Stomach (tissue), 9 donors: ENCODE data around the gene NUBPL. TPM values are rescaled to one million over a fixed set of nuclear protein-coding genes. Genes with fewer than 3 reads are reported as not detected.

Experiments
- DNase-seq, 2 donors: peaks; one replicate each; pipeline versions ENCODE4 v3.0.0 to v3.0.0-alpha.2; 2013 to 2019
- H3K27ac ChIP-seq, 5 donors: fragments of 200-600 bp in 4 of 5; sonication (generic) in 4 of 5; one replicate each; pipeline ENCODE4 v1.5.1; 2013 to 2019; ENCODE audit warnings: mild to moderate bottlenecking in 1 of 5, moderate library complexity in 1 of 5
- H3K27me3 ChIP-seq, 3 donors: fragments of 200-600 bp; sonication (generic); one replicate each; pipeline ENCODE4 v1.5.1; 2017 to 2019; ENCODE audit warnings: mixed run types in 1 of 3
- H3K36me3 ChIP-seq, 4 donors: fragments of 200-600 bp; sonication (generic); 1 replicate in 3 of 4; 2 replicates in 1 of 4; pipeline ENCODE4 v1.5.1; 2016 to 2019
- H3K4me1 ChIP-seq, 4 donors: fragments of 200-600 bp; sonication (generic); one replicate each; pipeline ENCODE4 v1.5.1; 2016 to 2019
- H3K4me3 ChIP-seq, 4 donors: fragments of 200-600 bp; sonication (generic) in 3 of 4; one replicate each; pipeline ENCODE4 v1.5.1; 2016 to 2019; ENCODE audit warnings: mild to moderate bottlenecking in 1 of 4
- H3K9me3 ChIP-seq, 4 donors: fragments of 200-600 bp; sonication (generic); one replicate each; pipeline ENCODE4 v1.5.1; 2016 to 2019
- EP300 ChIP-seq: sonication (generic); formaldehyde crosslinking; IDR thresholded peaks from one replicate; pipeline ENCODE4 v1.6.1; 2017; ENCODE audit warnings: antibody characterized with exemption
- POLR2A ChIP-seq, 4 donors: fragments of 450-650 bp; IDR thresholded peaks; one replicate each; pipeline ENCODE4 v1.6.1; 2016; ENCODE audit warnings: antibody characterized with exemption in 4 of 4, control low read depth in 2 of 4, mild to moderate bottlenecking in 1 of 4, moderate library complexity in 1 of 4
- POLR2AphosphoS5 ChIP-seq, 3 donors: sonication (generic); formaldehyde crosslinking; IDR thresholded peaks; one replicate each; pipeline ENCODE4 v1.6.1; 2016; ENCODE audit warnings: antibody characterized with exemption in 3 of 3
- WGBS, 5 donors: extraction: QIAGEN DNeasy Blood & Tissue Kit in 3 of 5; methylation state at CpG; one replicate each; pipeline versions ENCODE4 v1.1.5 to v1.1.7; 2013 to 2018; 5-methylcytosine and 5-hydroxymethylcytosine counted together
- intact Hi-C: fragments of 100-400 bp; cut with DNase I; formaldehyde crosslinking; loops from one replicate; pipeline ENCODE4 v1.15.1; 2023; ENCODE audit warnings: low total_unique reads
- polyA plus RNA-seq, 3 donors: library from polyadenylated mRNA; stranded (reverse); fragments of 200-250 nt; gene quantifications; one replicate each; pipeline ENCODE4 v1.2.3, GENCODE V29; 2013
- total RNA-seq, 5 donors: library from RNA; depleted of rRNA; stranded (reverse); fragments of >200 nt; gene quantifications; one replicate each; pipeline versions ENCODE4 v1.1.0 to v1.2.3, GENCODE V29; 2014 to 2016
- TF ChIP-seq, protein P1 (sequence below), 7 experiments: fragments of 450-650 bp in 4 of 7; fragments of 200-600 bp in 3 of 7; sonication (generic) in 3 of 7; IDR thresholded peaks; one replicate each; pipeline ENCODE4 v1.5.1; 2016 to 2019; ENCODE audit warnings: antibody characterized with exemption in 7 of 7, control low read depth in 2 of 7, mild to moderate bottlenecking in 1 of 7
- donor health status: healthy with polysubstance abuse.
- donor health status: Bipolar disorder and iron deficiency.
- donor health status: healthy.

The NUBPL gene
- total and polyA plus RNA-seq, 8 donors: 0.58 to 25.7 (median 5.0) TPM

DNA sequence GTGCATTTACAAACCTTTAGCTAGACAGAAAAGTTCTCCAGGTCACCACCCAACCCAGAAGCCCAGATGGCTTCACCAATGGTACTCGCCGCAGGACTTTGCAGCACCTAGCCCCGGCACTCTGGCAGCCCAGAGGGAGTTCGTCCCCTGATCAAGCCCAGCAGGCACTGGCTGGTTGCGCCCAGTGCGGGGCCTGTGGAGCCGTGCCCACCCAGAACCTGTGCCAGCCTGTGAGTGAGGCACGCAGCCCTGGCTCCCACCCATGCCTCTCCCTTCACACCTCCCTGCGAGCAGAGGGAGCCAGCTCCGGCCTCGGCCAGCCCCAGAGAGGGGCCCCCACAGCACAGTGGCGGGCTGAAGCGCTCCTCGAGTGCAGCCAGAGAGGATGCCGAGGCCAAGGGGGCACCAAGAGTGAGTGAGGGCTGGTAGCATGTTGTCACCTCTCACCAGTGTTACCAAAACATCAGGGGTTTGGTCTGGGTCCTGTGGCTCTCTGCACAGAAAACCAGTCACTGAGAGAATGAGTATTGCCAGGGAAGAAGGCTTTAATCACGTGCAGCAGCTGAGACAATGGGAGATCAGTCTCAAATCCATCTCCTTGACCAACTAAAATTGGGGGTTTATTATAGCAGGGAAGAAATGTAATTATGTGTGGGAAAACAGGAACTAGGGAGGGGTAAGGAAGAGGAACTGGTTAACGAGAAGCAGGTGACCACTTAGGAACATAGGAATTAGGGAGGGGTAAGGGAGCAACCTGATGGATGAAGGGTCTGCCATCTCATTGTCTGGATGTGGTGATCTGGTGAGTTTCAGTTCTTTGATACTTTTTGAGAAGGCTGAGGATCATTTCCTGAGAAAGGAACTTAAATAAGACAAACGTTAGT lies 151.3 kb downstream of the NUBPL start:
- intact Hi-C loops: no loop called here
- no peaks in the 10 kb centered on the region for H3K4me1 ChIP-seq
- 88 to 94% (median 93%) methylated on average over 13 to 18 of the region's 18 CpGs for WGBS, 5 donors
- no peak for DNase-seq
- H3K36me3 ChIP-seq: peaks cover 0 to 20% (median 4%) of the 10 kb centered on the region in 4 donors
- no peaks in the 10 kb centered on the region for H3K27me3 ChIP-seq
- H3K27ac ChIP-seq: no peak overlapping the region
- TF ChIP-seq, protein P1, sequence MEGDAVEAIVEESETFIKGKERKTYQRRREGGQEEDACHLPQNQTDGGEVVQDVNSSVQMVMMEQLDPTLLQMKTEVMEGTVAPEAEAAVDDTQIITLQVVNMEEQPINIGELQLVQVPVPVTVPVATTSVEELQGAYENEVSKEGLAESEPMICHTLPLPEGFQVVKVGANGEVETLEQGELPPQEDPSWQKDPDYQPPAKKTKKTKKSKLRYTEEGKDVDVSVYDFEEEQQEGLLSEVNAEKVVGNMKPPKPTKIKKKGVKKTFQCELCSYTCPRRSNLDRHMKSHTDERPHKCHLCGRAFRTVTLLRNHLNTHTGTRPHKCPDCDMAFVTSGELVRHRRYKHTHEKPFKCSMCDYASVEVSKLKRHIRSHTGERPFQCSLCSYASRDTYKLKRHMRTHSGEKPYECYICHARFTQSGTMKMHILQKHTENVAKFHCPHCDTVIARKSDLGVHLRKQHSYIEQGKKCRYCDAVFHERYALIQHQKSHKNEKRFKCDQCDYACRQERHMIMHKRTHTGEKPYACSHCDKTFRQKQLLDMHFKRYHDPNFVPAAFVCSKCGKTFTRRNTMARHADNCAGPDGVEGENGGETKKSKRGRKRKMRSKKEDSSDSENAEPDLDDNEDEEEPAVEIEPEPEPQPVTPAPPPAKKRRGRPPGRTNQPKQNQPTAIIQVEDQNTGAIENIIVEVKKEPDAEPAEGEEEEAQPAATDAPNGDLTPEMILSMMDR (IDR thresholded peaks at IDR 0.05): no peak
- TF ChIP-seq POLR2AphosphoS5 (IDR thresholded peaks at IDR 0.05) (no peak), EP300 (no peak), POLR2A (IDR thresholded peaks at IDR 0.05) (no peak)
- no peak overlapping the region for H3K4me3 ChIP-seq
- H3K9me3 ChIP-seq: no peaks in the 10 kb centered on the region

DNA sequence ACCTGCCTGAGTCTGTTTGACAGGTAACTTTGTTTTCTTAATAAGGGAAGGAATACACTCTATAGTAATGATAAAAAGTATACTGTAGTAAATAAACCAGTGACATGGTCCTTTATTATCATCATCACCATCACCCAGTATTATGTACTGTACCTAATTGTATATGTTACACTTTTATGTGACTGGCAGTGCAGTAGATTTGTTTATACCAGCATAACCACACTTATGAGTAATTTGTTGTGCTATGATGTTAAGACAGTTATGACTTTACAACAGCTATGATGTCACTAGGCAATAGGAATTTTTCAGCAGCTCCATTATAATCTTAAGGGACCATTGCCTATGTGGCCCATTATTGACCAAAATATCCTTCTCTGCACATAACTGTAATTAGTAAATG lies 155.0 kb downstream of the NUBPL start:
- no peaks in the 10 kb centered on the region for H3K9me3 ChIP-seq
- H3K4me3 ChIP-seq: no peak overlapping the region
- H3K36me3 ChIP-seq: peaks cover 0 to 19% (median 4%) of the 10 kb centered on the region in 4 donors
- TF ChIP-seq EP300 (no peak), POLR2A (IDR thresholded peaks at IDR 0.05) (no peak), POLR2AphosphoS5 (IDR thresholded peaks at IDR 0.05) (no peak)
- TF ChIP-seq, protein P1 (IDR thresholded peaks at IDR 0.05): no peak
- H3K27me3 ChIP-seq: no peaks in the 10 kb centered on the region
- H3K27ac ChIP-seq: no peak overlapping the region
- intact Hi-C loops: no loop called here
- no peak for DNase-seq
- no peaks in the 10 kb centered on the region for H3K4me1 ChIP-seq

DNA sequence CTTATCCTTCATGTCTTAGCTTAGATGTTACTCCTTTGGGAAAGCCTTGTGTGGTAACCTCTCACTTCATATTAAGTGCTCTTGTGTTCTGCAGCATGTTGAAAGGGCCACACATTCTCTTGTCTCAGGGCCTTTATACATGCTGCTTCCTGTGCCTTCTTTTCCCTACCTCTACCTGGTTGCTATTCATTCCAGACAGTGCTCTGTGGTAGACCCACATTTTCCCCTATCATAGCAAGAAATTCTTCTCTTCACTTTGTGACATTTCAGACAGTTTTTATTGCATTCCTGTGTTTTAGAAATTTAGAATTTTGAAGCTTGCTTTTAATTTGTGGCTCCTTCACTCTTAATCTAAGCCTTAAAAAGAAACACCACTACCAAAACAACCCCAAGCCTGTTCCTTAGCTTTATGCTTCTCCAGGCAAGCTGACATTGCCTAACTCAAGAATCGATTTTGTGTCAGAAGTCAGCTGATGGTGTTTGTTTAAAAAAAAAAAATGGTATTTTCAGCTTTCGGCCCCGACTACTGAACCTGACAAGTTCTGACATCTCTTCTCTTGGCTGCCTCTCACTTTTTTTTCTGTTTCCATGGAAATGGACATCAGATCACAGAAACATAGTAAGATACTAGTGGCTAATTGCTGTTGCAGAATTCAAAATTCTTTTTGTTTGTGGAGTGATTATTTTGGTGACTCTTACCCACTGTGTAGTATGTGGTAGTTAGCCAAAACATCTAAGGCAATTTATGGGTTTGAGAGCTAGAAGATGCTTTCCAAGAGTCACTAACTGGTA lies 156.3 kb downstream of the NUBPL start:
- H3K4me1 ChIP-seq: no peaks in the 10 kb centered on the region
- 42 to 65% (median 58%) methylated on average over 3 of the region's 3 CpGs for whole genome bisulfite sequencing, 5 donors
- intact Hi-C loops: no loop called here
- TF ChIP-seq, protein P1 (IDR thresholded peaks at IDR 0.05): no peak
- TF ChIP-seq POLR2A (IDR thresholded peaks at IDR 0.05) (no peak), EP300 (no peak), POLR2AphosphoS5 (IDR thresholded peaks at IDR 0.05) (no peak)
- no peak overlapping the region for H3K27ac ChIP-seq
- H3K36me3 ChIP-seq: peaks cover 0 to 6% (median under 1%) of the 10 kb centered on the region in 4 donors
- no peak overlapping the region for H3K4me3 ChIP-seq
- peak in 1 of 2 donors; percentile 48 for DNase-seq
- no peaks in the 10 kb centered on the region for H3K27me3 ChIP-seq
- H3K9me3 ChIP-seq: peaks cover 0 to 4% (median 0%) of the 10 kb centered on the region in 4 donors

DNA sequence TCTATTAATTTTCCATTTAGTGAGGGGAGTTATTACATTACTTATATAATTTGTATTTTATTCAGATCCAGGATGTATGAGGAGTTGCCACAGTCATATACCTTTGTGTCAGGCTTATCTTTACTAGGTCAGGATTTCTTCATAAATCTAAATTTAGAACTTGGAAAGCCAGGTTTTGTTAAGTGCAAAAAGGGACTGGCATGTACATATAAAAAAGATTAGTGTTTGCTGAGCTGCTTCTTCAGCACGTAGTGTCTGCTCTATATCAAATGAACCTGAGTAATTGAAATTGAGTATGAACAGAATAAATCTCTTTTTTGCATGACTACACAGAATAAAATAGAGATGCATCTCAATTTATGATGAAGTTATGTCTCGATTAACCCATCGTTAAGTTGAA lies 157.4 kb downstream of the NUBPL start:
- Histone ChIP-seq H3K27me3 (no peaks in the 10 kb centered on the region), H3K9me3 (peaks cover 0 to 4% (median 0%) of the 10 kb centered on the region in 4 donors), H3K27ac (no peak overlapping the region), H3K4me3 (no peak overlapping the region), H3K4me1 (no peaks in the 10 kb centered on the region), H3K36me3 (peaks cover 0 to 5% (median 0%) of the 10 kb centered on the region in 4 donors)
- 83 to 98% (median 93%) methylated on average over 3 of the region's 3 CpGs for WGBS, 5 donors
- DNase-seq: no peak
- intact Hi-C loops: no loop called here
- TF ChIP-seq, protein P1 (IDR thresholded peaks at IDR 0.05): no peak
- TF ChIP-seq EP300: no peak
- TF ChIP-seq POLR2AphosphoS5 (IDR thresholded peaks at IDR 0.05): no peak
- TF ChIP-seq POLR2A (IDR thresholded peaks at IDR 0.05): no peak
